A549 treated with CORT108297 at 1 μM for 4 hours (cell line): ENCODE measurements around the gene DKK3. TPM values are rescaled to one million over a fixed set of nuclear protein-coding genes. Genes with fewer than 3 reads are reported as not detected.

Experiments used
- total RNA-seq: library from RNA; stranded (reverse); fragments of 200-300 nt; extraction: Qiagen RNA extraction; gene quantifications from 5 replicates; pipeline ENCODE4 v1.2.3, GENCODE V29; 2022

The DKK3 gene
- 11.1 to 17.1 TPM (median 15.1 TPM) in 5 replicates for total RNA-seq

DNA sequence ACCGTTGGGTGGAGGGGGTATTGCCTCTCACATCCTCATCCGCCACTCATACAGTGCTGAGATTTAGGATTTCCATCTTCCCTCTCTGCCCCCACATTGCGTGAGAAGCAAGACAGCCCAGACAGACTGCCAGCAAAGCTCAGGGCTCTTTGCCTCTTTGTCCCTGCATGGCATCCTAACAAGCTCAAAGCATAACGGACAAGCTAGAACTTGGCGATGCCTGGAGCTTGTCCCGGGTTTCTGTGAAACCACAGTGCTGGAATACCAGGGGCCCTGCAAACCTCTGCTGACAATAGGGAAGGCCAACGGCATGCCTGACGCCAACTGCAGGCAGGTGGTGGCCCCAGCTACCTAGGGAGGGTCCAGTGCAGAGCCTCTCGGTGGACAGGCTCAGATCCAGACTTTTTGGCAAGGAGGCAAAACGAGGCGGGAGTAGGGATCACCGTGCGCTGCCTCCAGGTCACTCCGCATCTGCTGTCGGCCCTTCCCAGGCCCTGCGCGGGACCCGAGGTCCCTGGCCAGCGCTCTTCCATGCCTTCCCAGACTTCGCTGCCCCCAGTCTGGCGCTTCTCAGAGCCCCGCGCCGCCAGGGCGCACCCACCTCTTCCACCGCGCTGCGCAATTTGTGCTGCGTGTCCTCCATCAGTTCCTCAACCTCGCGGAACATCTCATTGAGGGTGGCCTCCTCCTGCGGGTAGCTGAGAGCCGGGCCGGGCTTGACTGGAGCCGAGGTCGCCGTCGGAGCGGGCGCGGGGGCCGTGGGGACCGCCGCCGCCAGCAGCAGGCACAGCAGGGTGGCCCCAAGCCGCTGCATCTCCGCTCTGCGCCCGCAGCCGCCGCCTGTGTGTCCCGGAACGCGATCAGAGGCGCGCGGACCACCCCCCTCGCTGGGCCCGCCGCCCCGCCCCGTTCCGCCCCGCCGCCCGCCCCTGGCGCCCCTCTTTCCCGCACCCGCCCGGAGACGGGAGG is at the start of gene DKK3:
Gene DKK3, minus strand, starts transcription at position 858 of the 969 bp plus-strand sequence. Its CDS starts 44 bp downstream, at position 814.

Other genes starting within 250 kb of the DKK3 start
- gene USP47, start 166.7 kb downstream of the DKK3 start, total RNA-seq, result 24.3 to 40.6 TPM (median 26.9 TPM) in 5 replicates
- gene MICAL2, start 102.0 kb upstream of the DKK3 start, total RNA-seq, result 86.6 to 133 TPM (median 115 TPM) in 5 replicates